HG02763 (cell line): ENCODE data around the gene OXCT2.
"Not testable (repeated sequence)": the region's sequence is repeated elsewhere in the genome, so short reads cannot be mapped to it uniquely, and the experiment has no call there.

Source experiments
- ATAC-seq: cut with Tn5 transposase; IDR thresholded peaks from one replicate; pipeline ENCODE4 v1.9.1; 2021; ENCODE audit warnings: mild to moderate bottlenecking, moderate library complexity; ENCODE audit not compliant: unreplicated experiment

OXCT2 gene

DNA sequence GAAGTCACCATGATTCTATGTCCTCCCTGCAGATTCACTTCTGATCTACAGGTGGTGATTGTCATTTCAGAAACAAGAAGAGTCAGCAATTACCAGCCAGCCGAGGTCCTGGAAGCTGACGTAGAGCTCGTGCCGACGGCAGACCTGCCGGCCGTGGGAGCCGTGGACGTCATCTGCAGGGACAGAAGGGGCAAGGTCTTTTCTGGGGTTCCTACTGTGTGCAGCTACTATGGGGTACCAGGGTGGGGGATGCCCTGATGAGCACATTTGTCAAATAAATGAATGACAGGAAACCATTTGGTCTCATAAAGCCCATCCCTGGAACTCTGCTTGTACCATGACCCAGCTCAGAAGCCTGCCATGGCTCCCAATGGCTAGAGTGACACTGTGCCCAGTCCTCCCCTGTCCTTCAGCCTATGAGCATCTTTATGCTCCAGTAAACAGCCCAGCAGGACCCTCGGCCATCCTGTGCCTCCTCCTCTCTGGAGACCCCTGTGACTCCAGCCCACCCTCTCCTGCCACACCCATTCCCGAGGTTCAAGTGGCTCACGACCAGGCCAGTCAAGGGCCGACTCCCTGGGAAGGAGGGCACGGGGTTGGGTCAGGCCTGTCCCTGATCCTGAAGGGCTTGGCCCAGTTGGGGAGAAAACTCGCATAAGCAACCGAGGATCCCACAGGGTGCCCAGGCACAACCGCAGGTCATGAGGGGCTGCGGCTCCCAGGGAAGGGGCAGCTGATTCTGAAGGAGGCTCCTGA is 7.4 kb downstream of the OXCT2 start:
- not testable (repeated sequence) for ATAC-seq

DNA sequence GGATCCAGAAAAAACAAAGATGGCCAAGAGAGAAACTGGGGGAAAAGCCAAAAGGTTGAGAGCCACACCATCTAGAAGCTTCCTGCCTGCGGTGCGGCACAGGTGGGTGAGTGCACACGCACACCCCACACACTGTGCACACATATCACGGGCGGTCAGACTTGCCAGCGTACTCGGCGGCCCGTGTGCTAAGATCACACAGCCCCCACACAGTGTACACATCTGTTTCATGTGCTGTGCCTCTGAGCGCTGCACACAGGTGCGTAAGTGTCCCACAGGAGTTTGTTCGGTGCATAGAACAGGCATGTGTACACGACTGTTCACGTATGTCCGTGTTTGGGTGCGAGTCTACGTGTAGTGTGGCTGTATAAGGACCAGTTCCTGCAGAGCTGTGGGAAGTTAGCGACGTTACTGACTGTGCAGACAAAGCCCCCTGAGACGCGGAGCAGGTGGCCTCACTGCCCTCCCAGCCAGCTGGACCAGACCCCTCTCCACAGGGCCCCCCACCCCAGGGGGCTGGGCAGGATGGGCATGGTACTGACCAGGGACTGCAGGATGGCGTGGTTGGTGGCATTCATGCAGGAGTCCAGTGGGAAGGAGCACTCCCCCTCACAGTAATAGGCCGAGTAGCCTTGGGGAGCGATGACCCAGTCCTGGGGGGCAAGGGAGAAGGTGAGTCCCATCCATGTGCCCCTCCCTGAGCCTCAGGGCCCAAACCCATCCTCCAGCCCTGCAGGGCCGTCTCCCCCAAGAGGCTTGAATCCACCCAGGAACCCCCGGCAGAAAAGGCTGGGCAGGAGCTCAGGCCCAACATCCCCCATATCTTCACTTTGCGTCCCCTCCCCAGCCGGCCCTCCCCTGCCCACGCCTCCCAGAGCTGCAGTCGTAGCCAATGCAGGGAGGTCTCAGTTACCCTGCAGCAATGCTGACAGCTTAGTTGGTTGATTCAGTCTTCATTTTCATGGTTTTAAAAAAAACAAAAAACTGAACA is 8.3 kb downstream of the OXCT2 start:
- no peak for ATAC-seq

DNA sequence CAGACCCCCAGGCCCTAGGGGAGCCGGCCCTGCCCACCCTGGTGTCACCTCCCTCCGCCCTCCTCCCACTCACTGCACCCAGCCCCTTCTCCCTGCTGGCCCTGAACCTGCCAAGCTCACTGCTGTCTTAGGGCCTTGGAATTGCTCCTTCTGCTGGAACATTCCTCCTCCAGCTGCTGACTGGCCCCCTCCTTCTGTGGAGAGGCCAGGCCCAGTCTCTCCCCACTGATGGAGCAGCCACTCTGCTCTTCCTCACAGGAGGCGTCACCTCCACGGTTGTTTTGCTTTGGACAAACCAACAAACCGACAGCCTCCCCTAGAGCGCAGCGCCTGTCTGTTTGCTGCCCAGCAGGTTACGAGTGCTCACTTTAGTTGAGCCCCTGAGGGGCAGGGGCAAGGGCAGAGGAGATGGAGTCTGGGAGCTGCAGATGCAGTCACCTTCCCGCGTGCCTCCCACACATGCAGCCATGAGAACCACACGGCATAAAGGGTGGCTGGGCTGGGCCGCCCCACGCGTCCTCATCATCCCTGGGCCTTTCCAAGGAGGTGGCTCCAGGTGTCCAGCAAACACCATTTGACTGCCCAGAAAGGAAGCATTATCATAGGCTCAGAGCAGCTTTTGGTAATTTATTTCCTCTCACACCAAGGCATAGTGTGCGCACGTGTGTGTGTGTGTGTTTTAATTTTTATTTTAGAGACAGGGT is 9.4 kb downstream of the OXCT2 start:
- ATAC-seq = no peak

DNA sequence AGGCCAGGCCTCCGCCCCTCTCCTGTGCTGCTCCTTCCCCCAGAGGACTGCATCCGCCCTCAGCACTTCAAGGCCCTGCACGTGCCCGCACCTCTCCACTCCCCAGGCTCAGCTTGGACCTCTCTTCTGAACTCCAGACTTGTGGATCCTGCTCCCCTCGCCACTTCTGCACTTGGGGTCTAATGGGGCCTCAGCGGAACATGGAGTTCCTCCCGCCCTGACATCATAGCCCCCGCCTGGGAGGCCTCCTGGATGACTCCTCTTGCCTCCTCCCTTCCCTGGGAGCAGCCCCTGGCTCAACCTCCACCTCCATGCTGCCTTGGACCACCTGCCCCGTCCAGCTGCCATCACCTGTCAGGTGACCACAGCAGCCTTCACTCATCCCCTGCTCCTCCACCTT is 10.1 kb downstream of the OXCT2 start:
- ATAC-seq = no peak

DNA sequence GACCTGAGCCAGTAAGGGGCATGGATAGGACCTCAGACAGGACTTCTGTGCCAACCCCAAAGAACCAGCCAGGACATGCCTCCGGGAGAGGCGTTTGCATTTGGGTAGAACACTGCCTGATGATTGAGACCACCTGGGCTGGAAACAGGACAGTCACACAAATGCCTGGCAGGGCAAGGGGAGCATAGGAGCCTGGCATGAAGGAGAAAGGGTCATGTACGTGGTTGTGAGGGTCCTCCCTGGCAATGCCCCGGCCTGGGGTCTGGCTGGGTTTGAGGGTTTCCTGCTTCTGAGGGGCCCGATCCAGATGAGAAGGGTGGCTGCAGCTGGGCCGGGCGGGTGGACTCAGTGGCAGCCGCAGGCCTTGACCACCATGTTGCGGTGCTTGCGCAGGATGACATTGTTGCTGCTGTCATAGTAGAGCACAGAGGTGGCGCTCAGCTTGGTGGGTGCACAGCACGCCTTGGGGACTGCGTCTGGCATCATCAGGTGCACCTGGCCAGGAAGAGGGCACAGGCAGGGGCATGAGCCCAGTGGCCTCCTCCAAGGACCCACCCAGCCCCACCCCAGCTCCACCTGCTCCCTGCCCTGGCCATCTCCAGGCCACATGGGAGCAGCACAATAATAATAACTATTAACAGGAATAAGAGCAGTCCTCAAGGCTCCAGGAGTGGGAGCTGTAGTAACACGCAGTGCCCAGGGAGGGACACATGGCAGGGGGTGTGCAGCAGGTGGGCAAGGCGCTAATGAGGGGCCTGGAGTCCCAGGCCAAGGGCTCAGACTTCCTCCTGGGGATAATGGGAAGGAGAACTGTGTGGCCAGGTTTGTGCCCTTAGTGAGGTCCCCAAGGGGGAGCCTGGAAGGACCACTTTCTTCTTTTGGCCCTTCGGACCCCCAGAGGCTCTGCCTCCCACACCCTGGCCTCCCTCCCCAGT is 10.8 kb downstream of the OXCT2 start:
- ATAC-seq = no peak

DNA sequence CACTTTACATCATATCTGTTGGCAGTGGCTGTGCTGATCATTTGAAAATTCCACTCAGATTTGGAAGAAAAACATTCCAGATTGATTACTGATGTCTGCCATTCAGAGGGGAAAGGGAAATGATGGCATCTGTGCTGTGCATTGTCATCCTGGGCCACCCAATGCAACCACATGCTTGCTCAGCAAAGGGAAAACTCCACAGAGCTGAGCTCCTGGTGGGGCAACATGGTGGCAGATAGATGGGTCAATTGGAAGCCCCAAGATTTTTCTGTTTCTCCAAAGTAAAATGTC is 11.8 kb downstream of the OXCT2 start:
- ATAC-seq = no peak

DNA sequence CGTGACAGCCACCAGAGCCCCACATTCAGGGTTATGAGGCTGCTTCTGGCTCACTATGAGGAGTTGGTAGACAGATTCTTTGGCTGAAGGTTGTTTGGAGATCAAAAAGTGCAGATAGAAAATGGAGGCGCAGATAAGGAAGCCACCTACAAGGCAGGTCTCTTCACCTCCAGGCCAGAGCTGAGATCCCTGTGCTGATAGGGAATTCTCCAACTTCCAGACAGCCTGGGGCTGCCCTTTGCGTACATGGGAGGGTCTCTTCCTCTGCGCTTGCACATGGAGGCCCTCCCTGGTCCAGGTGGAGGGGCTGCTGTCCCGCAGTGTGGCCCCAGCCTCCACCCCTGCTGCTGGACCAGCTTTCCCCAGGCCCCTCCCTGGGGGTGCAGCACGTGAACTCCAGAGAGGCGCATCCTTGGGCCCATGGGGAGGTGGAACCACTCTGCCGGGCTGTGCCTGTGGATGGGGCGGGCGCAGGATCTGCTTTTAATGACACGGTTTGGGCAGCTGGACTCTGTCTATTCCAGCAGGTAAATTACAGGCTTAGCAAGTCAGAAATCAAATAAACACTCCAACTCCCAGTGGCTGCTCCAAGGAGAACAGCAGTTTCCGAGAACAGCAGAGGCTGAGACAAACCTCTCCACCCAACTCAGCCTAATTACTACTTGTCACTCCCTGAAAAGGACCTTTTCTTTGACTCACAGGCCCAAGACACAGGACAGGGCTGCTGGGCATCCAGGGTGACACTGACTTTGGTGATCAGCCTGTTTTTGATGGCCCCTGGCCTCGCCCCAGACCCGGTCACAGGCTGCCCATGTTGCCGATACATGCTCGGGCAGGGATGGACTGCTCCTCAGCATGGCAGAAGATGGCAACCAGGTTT is 12.4 kb downstream of the OXCT2 start:
- ATAC-seq = no peak

DNA sequence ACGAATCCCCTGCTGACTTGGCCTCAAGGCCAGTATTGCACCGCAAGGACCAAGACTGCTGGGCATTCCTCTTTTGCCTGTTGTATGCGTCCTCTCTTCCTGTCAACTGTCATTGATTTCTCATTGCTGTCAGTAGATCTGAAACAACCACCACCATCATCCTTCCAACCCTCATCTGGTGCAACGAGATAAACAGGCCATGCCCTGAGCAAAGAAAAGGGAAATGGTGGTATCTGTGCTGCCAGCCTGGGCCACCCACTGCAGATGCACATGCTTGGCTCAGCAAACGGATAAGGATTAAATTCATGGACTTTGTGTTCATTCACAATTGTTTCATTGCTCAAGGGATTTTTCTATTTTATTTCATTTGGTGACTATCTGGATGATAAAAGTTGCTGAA is 13.6 kb downstream of the OXCT2 start:
- no peak for ATAC-seq

DNA sequence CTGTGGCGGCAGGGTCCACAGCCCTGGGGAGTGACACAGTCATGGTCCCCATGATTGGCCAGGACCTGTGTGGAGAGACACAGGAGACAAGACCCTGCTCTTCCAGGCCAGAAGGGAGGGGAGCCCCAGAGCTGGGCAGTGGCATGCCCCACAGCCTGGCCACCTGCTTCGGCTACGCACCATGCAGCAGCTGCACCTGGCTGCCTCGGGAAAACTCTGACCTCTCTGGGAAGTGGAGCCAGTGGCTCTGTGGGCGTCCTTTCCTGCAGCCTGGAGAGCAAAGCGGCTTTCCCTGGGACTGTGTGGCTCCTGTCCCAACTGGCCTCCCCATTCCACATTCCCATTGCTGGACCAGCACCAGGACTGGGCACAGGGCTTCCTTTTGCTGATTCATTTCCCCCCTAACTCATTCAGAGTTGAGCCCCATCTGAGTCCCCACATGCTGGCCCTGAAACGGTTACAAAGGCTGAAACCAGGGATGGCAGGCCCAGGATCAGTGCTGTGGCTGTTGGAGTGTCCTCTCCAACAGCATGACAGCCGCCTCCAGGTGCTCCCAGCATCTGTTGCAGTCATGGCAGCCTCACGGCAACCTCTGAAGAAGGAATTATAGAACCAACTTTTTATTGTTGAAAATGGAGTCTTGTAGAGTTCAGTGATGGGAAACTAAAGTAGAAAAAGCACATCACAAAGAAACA is 15.0 kb downstream of the OXCT2 start:
- no peak for ATAC-seq

DNA sequence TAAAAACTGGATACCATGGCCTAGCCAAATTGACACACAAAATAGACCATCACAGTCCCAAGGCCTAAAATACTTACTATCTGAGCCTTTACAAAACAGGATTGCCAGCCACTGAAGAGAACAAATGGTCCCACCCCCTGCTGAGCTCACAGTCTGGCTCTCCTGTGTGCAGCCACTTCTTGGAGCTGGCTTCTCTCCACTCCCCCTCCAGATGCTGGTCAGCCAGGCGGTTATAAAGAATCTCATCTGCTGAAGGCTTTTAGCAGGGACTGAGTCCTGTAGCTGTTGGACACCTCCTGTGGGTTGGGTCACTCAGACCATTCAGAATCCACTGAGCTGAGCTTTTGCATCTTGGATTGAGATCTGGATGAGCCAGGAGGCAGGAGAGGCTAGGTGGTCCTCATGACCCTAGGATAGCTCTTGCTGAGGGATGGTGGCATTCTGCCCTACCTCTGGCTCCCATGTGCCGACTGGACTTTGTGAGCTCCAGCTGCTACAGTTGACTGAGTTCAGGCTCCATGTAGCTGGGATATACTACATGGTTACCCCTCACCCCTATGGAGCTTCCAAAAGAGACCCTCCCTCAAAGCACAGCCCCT is 16.1 kb downstream of the OXCT2 start:
- ATAC-seq = no peak

DNA sequence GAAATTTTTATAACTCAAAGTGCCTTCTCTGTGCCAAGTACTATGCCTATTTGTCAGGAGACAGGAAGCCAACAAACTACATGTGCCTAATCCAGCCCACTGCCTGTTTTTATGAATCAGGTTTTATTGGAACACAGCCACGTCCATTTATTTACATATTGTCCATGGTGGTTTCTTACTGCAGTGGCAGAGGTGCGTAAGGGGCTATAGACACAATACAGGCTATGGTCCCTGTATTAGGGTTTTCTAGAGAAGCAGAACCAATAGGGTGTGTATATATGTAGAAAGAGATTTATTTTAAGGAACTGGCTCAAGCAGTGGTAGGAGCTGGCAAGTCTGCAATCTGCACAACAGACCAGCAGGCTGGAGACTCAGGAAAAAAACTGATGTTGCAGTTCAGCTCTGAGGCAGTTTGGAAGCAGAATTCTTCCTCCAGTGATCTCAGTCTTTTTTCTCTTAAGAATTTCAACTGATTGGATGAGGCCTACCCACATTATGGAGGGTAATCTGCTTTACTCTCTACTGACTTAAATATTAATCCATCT is 17.1 kb downstream of the OXCT2 start:
- no peak for ATAC-seq

DNA sequence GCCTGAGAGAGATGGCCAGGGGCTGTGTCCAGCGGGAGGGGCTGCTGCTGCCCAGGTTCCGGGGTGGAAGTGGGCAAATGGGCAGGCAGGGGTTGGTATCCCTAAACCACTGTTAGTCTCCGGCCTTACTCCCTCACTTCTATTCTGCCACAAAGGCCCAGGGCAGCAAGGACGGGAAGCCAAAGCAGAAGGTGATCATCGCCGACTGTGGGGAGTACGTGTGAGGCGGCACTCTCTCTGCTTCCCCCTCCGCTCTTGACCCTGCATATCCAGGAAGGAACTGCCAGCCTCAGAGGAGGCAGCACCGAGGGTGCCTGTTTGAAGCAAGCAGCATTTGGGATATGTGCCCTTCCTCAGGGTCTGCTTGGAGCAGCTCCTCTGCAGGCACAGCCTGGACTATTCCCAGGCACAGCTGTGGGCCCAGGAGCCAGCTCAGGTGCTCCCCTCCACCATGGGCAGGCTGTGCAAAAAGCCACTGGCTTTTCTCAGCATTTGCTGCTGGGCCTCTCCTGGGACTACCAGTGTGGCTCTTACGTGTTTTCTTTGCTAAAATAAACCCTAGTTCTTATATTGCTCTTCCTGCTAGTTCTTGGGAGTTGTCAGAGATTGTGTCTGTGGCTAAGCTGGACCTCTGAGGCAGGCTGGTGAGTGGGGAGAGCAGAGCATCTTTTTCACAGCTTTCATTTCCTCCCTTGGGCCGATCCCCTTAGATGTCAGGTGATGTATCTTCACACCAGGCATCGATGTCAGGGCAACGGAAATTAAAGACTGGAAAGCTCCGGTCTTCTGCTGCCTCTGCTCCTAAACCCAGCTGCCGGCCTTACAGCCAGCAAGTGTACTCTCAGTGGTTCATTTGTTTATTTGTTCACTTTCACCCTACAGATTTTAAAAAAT is 17.8 kb downstream of the OXCT2 start:
- no peak for ATAC-seq

DNA sequence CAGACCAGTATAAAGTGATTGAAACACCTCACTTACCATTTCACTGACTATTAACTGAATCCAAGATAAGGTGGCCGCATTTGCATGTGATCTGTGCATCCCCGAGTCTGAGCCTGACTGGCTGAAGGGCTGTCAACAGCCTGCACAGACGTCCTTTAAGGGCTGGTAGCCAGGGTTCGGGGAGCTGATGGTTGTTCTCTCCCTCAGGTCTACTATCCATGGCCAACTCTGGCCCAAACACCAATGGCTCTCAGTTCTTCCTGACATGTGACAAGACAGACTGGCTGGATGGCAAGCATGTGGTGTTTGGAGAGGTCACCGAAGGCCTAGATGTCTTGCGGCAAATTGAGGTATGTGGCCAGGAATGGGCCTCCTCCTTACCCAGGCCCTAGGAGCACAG is 18.4 kb downstream of the OXCT2 start:
- no peak for ATAC-seq

DNA sequence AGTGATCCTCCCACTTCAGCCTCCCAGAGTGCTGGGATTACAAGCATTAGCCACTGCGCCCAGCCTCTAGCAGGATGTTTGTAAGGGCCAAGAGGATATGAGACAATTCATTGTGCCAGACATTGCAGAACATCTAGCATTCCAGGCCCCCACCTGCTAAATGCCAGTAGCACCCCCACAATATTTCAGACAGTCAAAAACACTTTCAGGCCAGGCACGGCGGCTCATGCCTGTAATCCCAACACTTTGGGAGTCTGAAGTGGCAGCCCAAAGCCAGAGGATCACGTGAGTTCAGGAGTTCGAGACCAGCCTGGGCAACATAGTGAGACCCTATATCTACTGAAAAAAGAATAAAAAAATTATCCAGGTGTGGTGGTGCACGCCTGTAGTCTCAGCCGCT is 19.6 kb downstream of the OXCT2 start:
- ATAC-seq = no peak

DNA sequence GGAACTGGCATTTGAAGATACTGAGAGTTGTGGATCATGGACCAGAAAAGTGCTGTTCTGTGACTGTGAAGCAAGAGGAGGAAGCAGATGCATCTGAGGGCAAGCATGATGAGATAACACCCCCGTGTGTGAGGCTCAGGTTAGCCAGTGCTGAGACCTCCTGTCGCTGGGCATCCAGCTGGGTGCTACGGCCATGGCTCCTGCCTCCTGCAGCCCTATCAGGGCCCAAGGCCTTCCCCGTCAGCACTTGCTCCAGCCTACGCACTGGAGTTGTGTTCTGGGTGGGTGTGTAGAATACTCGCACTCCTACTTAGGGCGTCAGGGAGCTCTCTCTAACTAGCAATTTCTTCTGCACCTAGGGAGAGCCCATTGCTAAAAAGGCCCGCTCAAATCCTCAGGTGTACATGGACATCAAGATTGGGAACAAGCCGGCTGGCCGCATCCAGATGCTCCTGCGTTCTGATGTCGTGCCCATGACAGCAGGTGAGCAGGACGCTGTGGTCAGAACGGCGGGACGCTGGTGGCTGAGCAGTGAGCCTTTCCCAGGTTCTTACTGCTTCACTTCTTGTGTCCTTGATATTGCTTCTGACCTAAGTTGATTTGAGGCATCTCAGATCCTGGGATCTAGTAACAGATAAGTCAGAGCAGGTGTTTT is 26.0 kb downstream of the OXCT2 start:
- no peak for ATAC-seq

DNA sequence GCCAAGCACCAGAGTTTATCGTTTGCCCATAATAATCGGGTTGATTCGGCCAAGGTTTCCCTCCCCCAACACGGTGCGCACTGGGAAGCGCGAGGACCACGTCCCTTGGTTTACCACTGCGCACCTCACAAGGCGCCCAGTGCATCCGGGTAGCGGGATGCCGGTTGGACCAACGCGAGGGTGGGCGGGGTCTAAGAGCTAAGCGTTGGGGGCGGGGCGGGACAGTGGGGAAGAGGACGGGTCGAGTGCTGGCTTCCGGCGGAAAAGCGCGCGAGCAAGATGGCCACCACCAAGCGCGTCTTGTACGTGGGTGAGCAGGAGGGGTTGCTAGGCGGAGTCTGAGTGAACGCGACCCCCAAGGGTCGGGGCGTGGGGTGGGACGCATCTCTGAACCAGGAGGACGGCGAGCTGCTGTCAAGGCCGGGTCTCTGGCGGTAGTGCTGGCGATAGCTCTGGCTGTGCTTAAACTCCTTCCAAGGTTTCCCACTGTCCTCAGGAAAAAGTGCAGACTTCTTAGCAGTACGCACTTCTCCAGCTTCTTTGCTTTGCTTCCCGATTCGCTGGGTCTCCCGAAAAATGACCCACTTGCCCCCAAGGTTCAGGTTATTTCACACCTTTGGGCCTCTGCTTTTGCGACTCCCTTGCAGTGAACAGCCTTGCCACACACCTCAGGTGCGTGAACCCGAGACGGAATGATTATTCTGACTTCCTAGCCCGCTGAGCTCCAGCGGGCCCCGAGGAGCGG is 32.4 kb downstream of the OXCT2 start, which contains the start of gene PPIE:
PPIE (plus strand) TSS at position 261 of the 745 bp plus-strand sequence; CDS start at position 280, 19 bp downstream.
- ATAC-seq = peak; percentile 89
